HCT116 (cell line): ENCODE data around the gene SNCAIP.

ENCODE experiments used
- CEBPB ChIP-seq: IDR thresholded peaks from 2 replicates; pipeline ENCODE4 v1.6.1; 2012; ENCODE audit warnings: low read depth
- ELF1 ChIP-seq: IDR thresholded peaks from 2 replicates; pipeline ENCODE4 v1.6.1; 2012; ENCODE audit warnings: low read depth, borderline replicate concordance
- FOSL1 ChIP-seq: IDR thresholded peaks from 2 replicates; pipeline ENCODE4 v1.6.1; 2012; ENCODE audit warnings: low read depth
- POLR2A ChIP-seq: IDR thresholded peaks from 2 replicates; pipeline ENCODE4 v1.7.0; 2011; ENCODE audit warnings: borderline replicate concordance; ENCODE audit not compliant: insufficient read depth, insufficient read length; ENCODE audit errors: extremely low read depth
- RAD21 ChIP-seq: IDR thresholded peaks from 2 replicates; pipeline ENCODE4 v1.6.1; 2012; ENCODE audit warnings: low read depth, mild to moderate bottlenecking
- TF ChIP-seq, protein P1 (sequence below), 3 experiments: fragments of 200-600 bp in 1 of 3; sonication (generic) in 1 of 3; IDR thresholded peaks in 2 of 3; conservative IDR thresholded peaks in 1 of 3; 2 replicates each; pipeline ENCODE4 v1.5.1; 2012 to 2017; ENCODE audit warnings: low read depth in 2 of 3, low read length in 2 of 3, antibody characterized with exemption in 1 of 3, borderline replicate concordance in 1 of 3, control low read depth in 1 of 3, mild to moderate bottlenecking in 1 of 3, mixed read lengths in 1 of 3, mixed run types in 1 of 3, moderate library complexity in 1 of 3; ENCODE audit not compliant: insufficient read depth in 1 of 3

DNA sequence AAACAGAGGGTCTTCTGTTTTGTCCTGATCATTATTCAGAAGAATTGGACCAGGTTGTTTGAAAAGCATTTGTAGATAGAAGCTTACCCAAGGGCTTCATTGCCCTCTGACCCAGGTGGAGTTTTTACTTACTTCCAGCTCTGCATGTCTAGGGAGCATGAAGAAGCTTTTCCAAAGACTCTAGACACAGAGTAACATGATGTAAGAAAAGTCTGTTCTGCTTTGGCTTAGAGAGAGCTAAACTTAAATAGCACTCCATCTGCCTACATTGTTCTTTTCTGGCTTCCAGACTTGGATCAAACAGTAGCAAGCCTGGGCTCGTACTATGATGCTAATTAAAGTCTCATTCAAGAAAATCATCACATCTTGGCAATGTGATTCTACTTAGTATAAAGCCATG is 112.1 kb downstream of the SNCAIP start:
- no peak for TF ChIP-seq FOSL1
- TF ChIP-seq ELF1, result no peak
- TF ChIP-seq CEBPB, result no peak
- no peak for TF ChIP-seq POLR2A
- TF ChIP-seq, protein P1, sequence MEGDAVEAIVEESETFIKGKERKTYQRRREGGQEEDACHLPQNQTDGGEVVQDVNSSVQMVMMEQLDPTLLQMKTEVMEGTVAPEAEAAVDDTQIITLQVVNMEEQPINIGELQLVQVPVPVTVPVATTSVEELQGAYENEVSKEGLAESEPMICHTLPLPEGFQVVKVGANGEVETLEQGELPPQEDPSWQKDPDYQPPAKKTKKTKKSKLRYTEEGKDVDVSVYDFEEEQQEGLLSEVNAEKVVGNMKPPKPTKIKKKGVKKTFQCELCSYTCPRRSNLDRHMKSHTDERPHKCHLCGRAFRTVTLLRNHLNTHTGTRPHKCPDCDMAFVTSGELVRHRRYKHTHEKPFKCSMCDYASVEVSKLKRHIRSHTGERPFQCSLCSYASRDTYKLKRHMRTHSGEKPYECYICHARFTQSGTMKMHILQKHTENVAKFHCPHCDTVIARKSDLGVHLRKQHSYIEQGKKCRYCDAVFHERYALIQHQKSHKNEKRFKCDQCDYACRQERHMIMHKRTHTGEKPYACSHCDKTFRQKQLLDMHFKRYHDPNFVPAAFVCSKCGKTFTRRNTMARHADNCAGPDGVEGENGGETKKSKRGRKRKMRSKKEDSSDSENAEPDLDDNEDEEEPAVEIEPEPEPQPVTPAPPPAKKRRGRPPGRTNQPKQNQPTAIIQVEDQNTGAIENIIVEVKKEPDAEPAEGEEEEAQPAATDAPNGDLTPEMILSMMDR (IDR thresholded peaks at IDR 0.05 in 2 of 3, conservative IDR thresholded peaks at IDR 0.05 in 1 of 3; ENCODE audit: borderline replicate concordance in 1 of 3, insufficient read depth in 1 of 3, low read depth in 2 of 3, low read length in 2 of 3), result no peak
- TF ChIP-seq RAD21, result no peak
